Omental fat pad (tissue), 4 donors: ENCODE data around the gene IL4I1. TPM values are rescaled to one million over a fixed set of nuclear protein-coding genes. Genes with fewer than 3 reads are reported as not detected.

Source experiments
- ATAC-seq: fragments of 150-250 bp; one replicate; pipeline ENCODE4 v1.9.1; 2016; ENCODE audit warnings: mild to moderate bottlenecking, moderate library complexity; ENCODE audit not compliant: low FRiP score
- DNase-seq: peaks from one replicate; pipeline ENCODE4 v3.0.0-alpha.2; 2019; ENCODE audit warnings: low spot score
- total RNA-seq, 4 donors: library from RNA; depleted of rRNA; stranded (reverse); fragments of >200 nt; gene quantifications; one replicate each; pipeline ENCODE4 v1.1.0, GENCODE V29; 2016
- TF ChIP-seq, protein P1 (sequence below), 3 donors: fragments of 450-650 bp; IDR thresholded peaks; one replicate each; pipeline ENCODE4 v1.5.1; 2016 to 2017; ENCODE audit warnings: antibody characterized with exemption in 3 of 3, mild to moderate bottlenecking in 3 of 3, moderate library complexity in 2 of 3

IL4I1 gene
- total RNA-seq, 4 donors from 2014 or later = 0.56 to 5.5 (median 1.5) TPM; not detected in 1

DNA sequence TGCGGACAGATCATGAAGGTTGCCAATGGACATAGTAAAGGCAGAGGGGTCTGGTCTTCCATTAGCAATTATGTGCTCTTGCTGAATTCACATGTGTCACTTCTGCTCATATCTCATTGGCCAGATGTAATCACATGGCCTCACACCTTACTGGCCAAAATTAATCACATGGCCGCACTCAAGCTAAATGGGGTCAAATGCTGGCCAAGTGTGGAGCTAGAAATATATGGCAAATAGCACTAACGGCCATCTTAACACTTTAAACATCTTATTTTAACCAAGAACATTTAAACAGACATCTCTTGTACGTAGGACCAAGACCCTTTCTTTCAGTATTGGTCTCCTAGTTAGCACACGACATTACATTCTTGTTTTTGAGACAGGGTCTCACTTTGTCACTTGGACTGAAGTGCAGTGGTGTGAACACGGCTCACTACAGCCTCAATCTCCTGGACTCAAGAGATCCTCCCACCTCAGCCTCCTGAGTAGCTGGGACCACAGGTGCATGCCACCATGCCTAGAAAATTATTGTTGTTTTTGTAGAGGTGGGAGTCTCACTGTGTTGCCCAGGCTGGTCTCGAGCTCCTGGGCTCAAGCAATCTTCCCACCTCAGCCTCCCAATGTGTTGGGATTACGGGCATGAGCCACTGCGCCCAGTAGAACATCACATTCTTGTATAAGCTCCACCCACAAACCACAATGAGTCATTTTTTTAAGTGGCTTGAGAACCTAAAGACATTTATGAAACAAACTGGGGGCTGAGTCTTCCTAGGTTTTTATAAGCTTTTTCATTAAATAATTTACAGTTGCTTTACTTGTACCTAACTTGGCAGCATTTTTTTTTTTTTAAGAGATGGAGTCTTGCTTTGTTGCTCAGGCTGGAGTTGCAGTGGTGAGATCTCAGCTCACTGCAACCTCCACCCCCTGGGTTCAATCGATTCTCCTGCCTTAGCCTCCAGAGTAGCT lies 48.7 kb downstream of the IL4I1 start:
- DNase-seq (no peak), ATAC-seq (no peak)
- TF ChIP-seq, protein P1, sequence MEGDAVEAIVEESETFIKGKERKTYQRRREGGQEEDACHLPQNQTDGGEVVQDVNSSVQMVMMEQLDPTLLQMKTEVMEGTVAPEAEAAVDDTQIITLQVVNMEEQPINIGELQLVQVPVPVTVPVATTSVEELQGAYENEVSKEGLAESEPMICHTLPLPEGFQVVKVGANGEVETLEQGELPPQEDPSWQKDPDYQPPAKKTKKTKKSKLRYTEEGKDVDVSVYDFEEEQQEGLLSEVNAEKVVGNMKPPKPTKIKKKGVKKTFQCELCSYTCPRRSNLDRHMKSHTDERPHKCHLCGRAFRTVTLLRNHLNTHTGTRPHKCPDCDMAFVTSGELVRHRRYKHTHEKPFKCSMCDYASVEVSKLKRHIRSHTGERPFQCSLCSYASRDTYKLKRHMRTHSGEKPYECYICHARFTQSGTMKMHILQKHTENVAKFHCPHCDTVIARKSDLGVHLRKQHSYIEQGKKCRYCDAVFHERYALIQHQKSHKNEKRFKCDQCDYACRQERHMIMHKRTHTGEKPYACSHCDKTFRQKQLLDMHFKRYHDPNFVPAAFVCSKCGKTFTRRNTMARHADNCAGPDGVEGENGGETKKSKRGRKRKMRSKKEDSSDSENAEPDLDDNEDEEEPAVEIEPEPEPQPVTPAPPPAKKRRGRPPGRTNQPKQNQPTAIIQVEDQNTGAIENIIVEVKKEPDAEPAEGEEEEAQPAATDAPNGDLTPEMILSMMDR (IDR thresholded peaks at IDR 0.05) = no peak

GRCh38 chr19:49846408-49846807 lies 50.3 kb downstream of the IL4I1 start:
- ATAC-seq (no peak), DNase-seq (no peak)

DNA sequence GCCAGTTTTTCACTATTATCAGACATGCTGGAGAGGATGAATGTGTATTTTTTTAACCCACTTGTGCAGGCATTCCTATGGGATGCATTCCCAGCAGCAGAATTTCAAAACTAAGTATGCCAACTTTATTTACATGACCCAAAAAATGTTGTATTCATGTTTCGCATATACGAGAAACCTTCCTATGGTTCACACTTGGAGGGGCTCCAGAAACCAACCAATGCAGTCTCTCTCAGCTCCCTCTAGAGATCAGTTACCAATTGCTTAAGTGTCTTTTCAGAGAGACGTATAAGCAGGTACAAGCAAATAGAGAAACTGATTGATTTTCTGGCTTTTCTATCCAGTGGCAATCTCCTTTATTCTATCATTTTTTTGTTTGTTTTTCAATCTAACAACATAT lies 51.3 kb downstream of the IL4I1 start:
- TF ChIP-seq, protein P1 (IDR thresholded peaks at IDR 0.05) = no peak
- DNase-seq (no peak), ATAC-seq (no peak)

More at GRCh38 chr19:49846408-49846807, 50.3 kb downstream of the IL4I1 start:
- TF ChIP-seq, protein P1 (IDR thresholded peaks at IDR 0.05) = no peak

DNA sequence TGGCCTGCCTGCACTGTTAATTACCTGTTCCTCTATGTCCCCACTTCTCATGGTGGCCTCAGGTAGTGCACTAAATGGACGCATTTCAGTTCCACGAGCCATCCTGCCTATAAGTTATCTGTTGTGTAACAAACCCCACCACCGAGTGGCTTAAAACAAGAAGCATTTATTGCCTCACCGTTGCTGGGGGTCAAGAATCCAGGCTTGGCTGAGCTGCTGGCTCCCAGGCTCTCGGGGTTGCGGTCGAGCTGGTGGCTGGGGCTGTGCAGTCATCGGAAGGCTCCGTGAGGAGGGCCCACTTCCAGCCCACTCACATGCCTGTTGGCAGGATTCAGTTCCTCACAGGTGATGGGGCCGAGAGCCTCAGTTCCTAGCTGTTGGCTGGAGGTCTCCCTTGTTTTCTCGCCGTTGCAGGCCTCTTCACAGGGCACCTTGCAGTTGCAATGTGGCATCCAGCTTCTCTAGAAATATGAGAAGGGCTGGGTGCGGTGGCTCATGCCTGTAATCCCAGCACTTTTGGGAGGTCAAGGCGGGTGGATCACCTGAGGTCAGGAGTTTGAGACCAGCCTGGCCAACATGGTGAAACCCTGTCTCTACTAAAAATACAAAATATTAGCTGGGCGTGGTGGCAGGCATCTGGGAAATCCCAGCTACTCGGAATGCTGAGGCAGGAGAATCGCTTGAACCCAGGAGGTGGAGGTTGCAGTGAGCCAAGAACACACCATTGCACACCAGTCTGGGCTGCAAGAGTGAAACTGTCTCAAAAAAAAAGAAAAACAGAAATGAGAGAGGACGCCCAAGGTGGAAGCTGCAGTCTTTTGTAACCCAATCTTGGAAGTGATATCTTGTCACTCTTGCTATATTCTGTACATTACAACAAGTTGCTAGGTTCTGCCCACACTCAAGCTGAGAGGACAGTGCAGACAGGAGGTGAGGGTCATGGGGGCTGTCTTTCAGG lies 52.3 kb downstream of the IL4I1 start:
- TF ChIP-seq, protein P1 (IDR thresholded peaks at IDR 0.05) = no peak
- ATAC-seq (no peak), DNase-seq (no peak)

DNA sequence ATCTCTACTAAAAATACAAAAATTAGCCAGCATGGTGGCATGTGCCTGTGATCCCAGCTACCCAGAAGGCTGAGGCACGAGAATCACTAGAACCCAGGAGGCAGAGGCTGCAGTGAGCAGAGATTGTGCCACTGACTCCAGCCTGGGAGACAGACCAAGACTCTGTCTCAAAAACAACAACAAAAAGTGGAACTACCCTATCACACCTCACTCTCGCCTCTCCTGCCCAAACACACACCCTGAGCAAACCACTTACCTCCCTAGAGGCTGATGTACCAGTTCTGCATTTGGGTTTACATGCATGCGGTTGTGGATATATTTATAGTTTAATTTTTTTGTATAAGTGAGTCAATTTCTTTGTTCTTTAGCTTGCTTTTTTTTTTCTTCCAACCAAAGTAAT lies 53.4 kb downstream of the IL4I1 start:
- ATAC-seq (no peak), DNase-seq (no peak)
- TF ChIP-seq, protein P1 (IDR thresholded peaks at IDR 0.05) = no peak

DNA sequence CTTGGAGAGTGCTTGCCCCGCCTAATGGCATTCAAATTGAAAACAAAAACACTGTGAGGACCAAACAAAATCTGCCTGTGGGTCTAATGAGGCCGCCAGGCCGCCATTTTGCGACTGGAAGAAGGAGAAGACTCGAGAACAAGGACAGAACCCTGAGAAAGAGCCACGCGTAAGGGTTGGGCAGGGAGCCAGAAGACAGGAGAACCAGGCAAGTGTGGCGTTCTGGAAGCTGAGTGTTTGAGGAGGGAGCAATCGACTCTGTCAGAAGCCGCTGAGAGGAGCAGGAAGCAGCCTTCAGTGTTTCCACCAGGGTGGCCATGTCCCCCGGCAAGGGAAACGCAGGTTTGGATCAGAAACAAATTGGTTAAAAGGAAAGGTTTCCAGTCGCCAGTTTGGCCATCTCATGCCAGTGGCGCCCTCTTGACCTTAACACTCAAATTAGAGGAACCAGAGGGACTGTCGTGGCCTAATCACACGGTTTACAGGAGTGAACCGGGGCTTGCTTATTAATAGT lies 55.9 kb downstream of the IL4I1 start:
- TF ChIP-seq, protein P1 (IDR thresholded peaks at IDR 0.05) = no peak
- ATAC-seq (no peak), DNase-seq (no peak)
